Measurements from ENCODE around the gene ANO9. TPM values are rescaled to one million over a fixed set of nuclear protein-coding genes. Genes with fewer than 3 reads are reported as not detected.

ANO9 gene
- total RNA-seq, 1 donor from 2014 or later, result 1.3 TPM

- Histone ChIP-seq H2AFZ (replicated peaks) (no peak overlapping the region), H3K79me2 (ENCODE audit: low read depth) (peaks cover 16% of the 10 kb centered on the region), H3F3A (ENCODE audit: low read depth) (no peaks in the 10 kb centered on the region), H3K9me3 (ENCODE audit: low read depth) (no peaks in the 10 kb centered on the region), H3K4me2 (no peak overlapping the region), H3K4me3 (no peak overlapping the region), H3K9ac (no peak overlapping the region), H3K27ac (no peak overlapping the region), H4K20me1 (ENCODE audit: low read depth) (peaks cover 2% of the 10 kb centered on the region), H3K36me3 (no peaks in the 10 kb centered on the region), H3K27me3 (no peaks in the 10 kb centered on the region), H3K4me1 (no peaks in the 10 kb centered on the region)
- peaks cover 23% of the 10 kb centered on the region for H3K4me1 Mint-ChIP-seq
- H3K36me3 Mint-ChIP-seq, result no peaks in the 10 kb centered on the region
- no peak for DNase-seq (ENCODE audit: low spot score)
- H3K27me3 Mint-ChIP-seq (ENCODE audit: insufficient read depth, low read depth), result no peaks in the 10 kb centered on the region
- TF ChIP-seq EZH2 (IDR thresholded peaks at IDR 0.05) (no peak), EZH2phosphoT487 (IDR thresholded peaks at IDR 0.05) (no peak)
- TF ChIP-seq, protein P1, sequence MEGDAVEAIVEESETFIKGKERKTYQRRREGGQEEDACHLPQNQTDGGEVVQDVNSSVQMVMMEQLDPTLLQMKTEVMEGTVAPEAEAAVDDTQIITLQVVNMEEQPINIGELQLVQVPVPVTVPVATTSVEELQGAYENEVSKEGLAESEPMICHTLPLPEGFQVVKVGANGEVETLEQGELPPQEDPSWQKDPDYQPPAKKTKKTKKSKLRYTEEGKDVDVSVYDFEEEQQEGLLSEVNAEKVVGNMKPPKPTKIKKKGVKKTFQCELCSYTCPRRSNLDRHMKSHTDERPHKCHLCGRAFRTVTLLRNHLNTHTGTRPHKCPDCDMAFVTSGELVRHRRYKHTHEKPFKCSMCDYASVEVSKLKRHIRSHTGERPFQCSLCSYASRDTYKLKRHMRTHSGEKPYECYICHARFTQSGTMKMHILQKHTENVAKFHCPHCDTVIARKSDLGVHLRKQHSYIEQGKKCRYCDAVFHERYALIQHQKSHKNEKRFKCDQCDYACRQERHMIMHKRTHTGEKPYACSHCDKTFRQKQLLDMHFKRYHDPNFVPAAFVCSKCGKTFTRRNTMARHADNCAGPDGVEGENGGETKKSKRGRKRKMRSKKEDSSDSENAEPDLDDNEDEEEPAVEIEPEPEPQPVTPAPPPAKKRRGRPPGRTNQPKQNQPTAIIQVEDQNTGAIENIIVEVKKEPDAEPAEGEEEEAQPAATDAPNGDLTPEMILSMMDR (IDR thresholded peaks at IDR 0.05), result no peak
- H3K4me3 Mint-ChIP-seq, result no peak overlapping the region
- H3K9me3 Mint-ChIP-seq, result no peaks in the 10 kb centered on the region
- no peak overlapping the region for H3K27ac Mint-ChIP-seq
These were observed 32.4 kb upstream of the ANO9 start for GRCh38 chr11:473962-474785.

- Mint-ChIP-seq H3K27ac (peak overlapping the region; percentile 60), H3K4me1 (peaks cover 27% of the 10 kb centered on the region), H3K4me3 (no peak overlapping the region)
These were observed 31.6 kb upstream of the ANO9 start for GRCh38 chr11:473415-473814.

GRCh38 chr11:472816-473215, 31.0 kb upstream of the ANO9 start:
- Histone ChIP-seq H3K9ac (no peak overlapping the region), H3K36me3 (no peaks in the 10 kb centered on the region), H3K27ac (peak overlapping the region; percentile 13), H3F3A (ENCODE audit: low read depth) (peaks cover 6% of the 10 kb centered on the region), H3K27me3 (no peaks in the 10 kb centered on the region), H3K4me1 (no peaks in the 10 kb centered on the region), H3K79me2 (ENCODE audit: low read depth) (peaks cover 16% of the 10 kb centered on the region), H3K9me3 (ENCODE audit: low read depth) (no peaks in the 10 kb centered on the region), H4K20me1 (ENCODE audit: low read depth) (peaks cover 2% of the 10 kb centered on the region), H2AFZ (replicated peaks) (no peak overlapping the region), H3K4me2 (no peak overlapping the region), H3K4me3 (no peak overlapping the region)
- Mint-ChIP-seq H3K4me1 (peaks cover 31% of the 10 kb centered on the region), H3K27ac (no peak overlapping the region), H3K27me3 (ENCODE audit: insufficient read depth, low read depth) (no peaks in the 10 kb centered on the region), H3K4me3 (no peak overlapping the region), H3K36me3 (no peaks in the 10 kb centered on the region), H3K9me3 (no peaks in the 10 kb centered on the region)
- TF ChIP-seq EZH2phosphoT487 (IDR thresholded peaks at IDR 0.05) (no peak), EZH2 (IDR thresholded peaks at IDR 0.05) (no peak)
- TF ChIP-seq, protein P1 (IDR thresholded peaks at IDR 0.05), result no peak
- no peak for DNase-seq (ENCODE audit: low spot score)

More at GRCh38 chr11:473415-473814, 31.6 kb upstream of the ANO9 start:
- Histone ChIP-seq H3K27me3 (no peaks in the 10 kb centered on the region), H3K27ac (no peak overlapping the region), H3K4me3 (no peak overlapping the region), H3F3A (ENCODE audit: low read depth) (no peaks in the 10 kb centered on the region), H3K4me1 (no peaks in the 10 kb centered on the region), H3K79me2 (ENCODE audit: low read depth) (peaks cover 16% of the 10 kb centered on the region), H4K20me1 (ENCODE audit: low read depth) (peaks cover 2% of the 10 kb centered on the region), H3K4me2 (no peak overlapping the region), H3K9me3 (ENCODE audit: low read depth) (no peaks in the 10 kb centered on the region), H3K9ac (no peak overlapping the region), H2AFZ (replicated peaks) (no peak overlapping the region), H3K36me3 (no peaks in the 10 kb centered on the region)
- Mint-ChIP-seq H3K9me3 (no peaks in the 10 kb centered on the region), H3K27me3 (ENCODE audit: insufficient read depth, low read depth) (no peaks in the 10 kb centered on the region), H3K36me3 (no peaks in the 10 kb centered on the region)
- TF ChIP-seq EZH2 (IDR thresholded peaks at IDR 0.05), result no peak
- TF ChIP-seq, protein P1 (IDR thresholded peaks at IDR 0.05), result no peak
- no peak for DNase-seq (ENCODE audit: low spot score)
